C4-2B (cell line): ENCODE data around the gene CRYBB2.

ENCODE experiments used
- H3K27ac ChIP-seq: fragments of 450-650 bp; 2 replicates; pipeline ENCODE4 v1.5.1; 2017
- ZFX ChIP-seq: fragments of 450-650 bp; IDR thresholded peaks from 2 replicates; pipeline ENCODE4 v1.6.1; 2017
- TF ChIP-seq, protein P1 (sequence below): fragments of 450-650 bp; conservative IDR thresholded peaks from 2 replicates; pipeline ENCODE4 v1.5.1; 2017; ENCODE audit warnings: mild to moderate bottlenecking

The CRYBB2 gene

GRCh38 chr22:25192406-25192805, 27.0 kb upstream of the CRYBB2 start:
- H3K27ac ChIP-seq = no peak overlapping the region
- no peak for TF ChIP-seq ZFX

DNA sequence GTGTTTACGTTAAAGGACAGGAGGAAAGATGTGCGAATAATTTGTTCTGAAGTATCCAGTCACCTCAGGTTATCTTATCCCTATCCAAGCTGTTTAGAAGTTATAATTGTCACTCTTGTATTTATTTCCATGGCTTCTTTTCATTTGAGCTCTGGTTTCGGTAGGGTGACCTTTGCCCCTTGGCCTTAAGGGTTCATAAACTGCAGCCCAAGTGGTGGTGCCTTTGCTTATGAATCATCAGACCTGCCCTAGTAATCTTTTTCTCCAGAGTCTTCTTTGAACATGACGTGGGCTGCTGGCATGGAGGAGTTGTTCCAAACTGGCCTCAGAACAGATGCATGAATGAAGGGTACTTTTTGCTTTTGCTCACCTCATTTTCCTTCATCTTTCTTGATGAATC, 26.3 kb upstream of the CRYBB2 start:
- no peak overlapping the region for H3K27ac ChIP-seq
- TF ChIP-seq, protein P1, sequence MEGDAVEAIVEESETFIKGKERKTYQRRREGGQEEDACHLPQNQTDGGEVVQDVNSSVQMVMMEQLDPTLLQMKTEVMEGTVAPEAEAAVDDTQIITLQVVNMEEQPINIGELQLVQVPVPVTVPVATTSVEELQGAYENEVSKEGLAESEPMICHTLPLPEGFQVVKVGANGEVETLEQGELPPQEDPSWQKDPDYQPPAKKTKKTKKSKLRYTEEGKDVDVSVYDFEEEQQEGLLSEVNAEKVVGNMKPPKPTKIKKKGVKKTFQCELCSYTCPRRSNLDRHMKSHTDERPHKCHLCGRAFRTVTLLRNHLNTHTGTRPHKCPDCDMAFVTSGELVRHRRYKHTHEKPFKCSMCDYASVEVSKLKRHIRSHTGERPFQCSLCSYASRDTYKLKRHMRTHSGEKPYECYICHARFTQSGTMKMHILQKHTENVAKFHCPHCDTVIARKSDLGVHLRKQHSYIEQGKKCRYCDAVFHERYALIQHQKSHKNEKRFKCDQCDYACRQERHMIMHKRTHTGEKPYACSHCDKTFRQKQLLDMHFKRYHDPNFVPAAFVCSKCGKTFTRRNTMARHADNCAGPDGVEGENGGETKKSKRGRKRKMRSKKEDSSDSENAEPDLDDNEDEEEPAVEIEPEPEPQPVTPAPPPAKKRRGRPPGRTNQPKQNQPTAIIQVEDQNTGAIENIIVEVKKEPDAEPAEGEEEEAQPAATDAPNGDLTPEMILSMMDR = no peak

GRCh38 chr22:25193548-25193947, 25.9 kb upstream of the CRYBB2 start:
- TF ChIP-seq ZFX = no peak
- TF ChIP-seq, protein P1 = no peak
- H3K27ac ChIP-seq = no peak overlapping the region

DNA sequence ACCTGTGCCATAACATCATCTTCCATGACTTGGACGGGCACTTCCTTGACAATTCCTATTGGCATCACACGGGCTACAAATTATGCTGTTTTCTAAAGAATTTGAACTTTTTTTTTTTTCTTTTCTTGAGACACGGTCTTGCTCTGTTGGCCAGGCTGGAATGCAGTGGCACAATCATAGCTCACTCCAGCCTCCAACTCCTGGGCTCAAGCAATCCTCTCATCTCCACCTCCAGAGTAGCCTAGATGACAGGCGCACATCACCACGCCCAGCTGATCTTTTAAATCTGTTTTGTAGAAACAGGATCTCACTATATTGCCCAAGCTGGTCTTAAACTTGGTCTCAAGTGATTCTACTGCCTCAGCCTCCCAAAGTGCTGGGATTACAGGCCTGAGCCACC, 23.1 kb upstream of the CRYBB2 start:
- H3K27ac ChIP-seq = no peak overlapping the region
- no peak for TF ChIP-seq ZFX
- TF ChIP-seq, protein P1 = no peak

- H3K27ac ChIP-seq = no peak overlapping the region
- TF ChIP-seq ZFX = no peak
- TF ChIP-seq, protein P1 = no peak
These were observed 22.1 kb upstream of the CRYBB2 start for GRCh38 chr22:25197340-25197739.

- no peak within 1 kb of the TSS for H3K27ac ChIP-seq
- TF ChIP-seq, protein P1 = no peak
- no peak for TF ChIP-seq ZFX
These were observed 19.5 kb upstream of the CRYBB2 start, which contains the start of gene CRYBB3 for GRCh38 chr22:25199731-25200520. Gene CRYBB3, plus strand, starts transcription at chr22:25199858. Its CDS starts 1,539 bp downstream, at chr22:25201397.

GRCh38 chr22:25200967-25201366, 18.5 kb upstream of the CRYBB2 start:
- no peak overlapping the region for H3K27ac ChIP-seq
- no peak for TF ChIP-seq ZFX
- TF ChIP-seq, protein P1 = no peak
